GM19467 (cell line): ENCODE data around the gene NMNAT2.
"Not testable (repeated sequence)": the region's sequence is repeated elsewhere in the genome, so short reads cannot be mapped to it uniquely, and the experiment has no call there.

ENCODE experiments used
- ATAC-seq: cut with Tn5 transposase; IDR thresholded peaks from one replicate; pipeline ENCODE4 v1.9.1; 2021; ENCODE audit warnings: mild to moderate bottlenecking, moderate library complexity; ENCODE audit not compliant: unreplicated experiment

The NMNAT2 gene

GRCh38 chr1:183418696-183419095, 516 bp upstream of the NMNAT2 start:
- ATAC-seq = no peak

- no peak for ATAC-seq
Observed at GRCh38 chr1:183416850-183417771, 1.1 kb downstream of the NMNAT2 start.

- ATAC-seq = no peak
Observed at GRCh38 chr1:183414365-183414764, 3.8 kb downstream of the NMNAT2 start.

GRCh38 chr1:183411091-183411490, 7.1 kb downstream of the NMNAT2 start:
- no peak for ATAC-seq

GRCh38 chr1:183407961-183408360, 10.2 kb downstream of the NMNAT2 start:
- ATAC-seq = no peak

- ATAC-seq = no peak
Observed at GRCh38 chr1:183407474-183407873, 10.7 kb downstream of the NMNAT2 start.

GRCh38 chr1:183404476-183404875, 13.7 kb downstream of the NMNAT2 start:
- ATAC-seq = no peak

- no peak for ATAC-seq
Observed at GRCh38 chr1:183403498-183403897, 14.7 kb downstream of the NMNAT2 start.

GRCh38 chr1:183401565-183401964, 16.6 kb downstream of the NMNAT2 start:
- not testable (repeated sequence) for ATAC-seq

GRCh38 chr1:183394435-183394834, 23.7 kb downstream of the NMNAT2 start:
- ATAC-seq = no peak

- no peak for ATAC-seq
Observed at GRCh38 chr1:183391863-183392262, 26.3 kb downstream of the NMNAT2 start.

- no peak for ATAC-seq
Observed at GRCh38 chr1:183390561-183390960, 27.6 kb downstream of the NMNAT2 start.

GRCh38 chr1:183388735-183389134, 29.4 kb downstream of the NMNAT2 start:
- no peak for ATAC-seq

GRCh38 chr1:183385340-183386144, 32.6 kb downstream of the NMNAT2 start:
- ATAC-seq = no peak

GRCh38 chr1:183379951-183380350, 38.2 kb downstream of the NMNAT2 start:
- ATAC-seq = no peak

GRCh38 chr1:183375381-183375780, 42.8 kb downstream of the NMNAT2 start:
- no peak for ATAC-seq

- ATAC-seq = no peak
Observed at GRCh38 chr1:183374825-183375224, 43.4 kb downstream of the NMNAT2 start.

- no peak for ATAC-seq
Observed at GRCh38 chr1:183372586-183373230, 45.5 kb downstream of the NMNAT2 start.

- ATAC-seq = no peak
Observed at GRCh38 chr1:183370399-183371058, 47.7 kb downstream of the NMNAT2 start.

GRCh38 chr1:183368213-183369108, 49.7 kb downstream of the NMNAT2 start:
- ATAC-seq = no peak
